Neural cell (in vitro differentiated cells): ENCODE measurements around the gene ATP13A3. TPM values are rescaled to one million over a fixed set of nuclear protein-coding genes. Genes with fewer than 3 reads are reported as not detected.

ENCODE experiments used
- H2AFZ ChIP-seq: fragments of 200-600, 300-800 bp; sonication (generic), shearing (Covaris generic); 2 replicates; pipeline ENCODE4 v1.6.0; 2014; ENCODE audit warnings: low read depth, mild to moderate bottlenecking, antibody characterized with exemption, low read length, moderate library complexity
- H3F3A ChIP-seq: fragments of 200-600 bp; shearing (Covaris generic); 2 replicates; pipeline ENCODE4 v1.6.1; 2016; ENCODE audit warnings: mild to moderate bottlenecking, moderate library complexity, mixed read lengths, antibody characterized with exemption, low read length; ENCODE audit not compliant: insufficient read depth, poor library complexity, severe bottlenecking
- H3K27ac ChIP-seq: fragments of 200-600, 300-800 bp; sonication (generic), shearing (Covaris generic); 2 replicates; pipeline ENCODE4 v1.5.1; 2014; ENCODE audit warnings: mild to moderate bottlenecking, low read length, moderate library complexity
- H3K27me3 ChIP-seq: fragments of 300-800, 200-600 bp; sonication (generic), shearing (Covaris generic); 2 replicates; pipeline ENCODE4 v1.6.0; 2014; ENCODE audit warnings: mild to moderate bottlenecking, low read depth, low read length, moderate library complexity; ENCODE audit not compliant: insufficient read depth
- H3K36me3 ChIP-seq: fragments of 300-800, 200-600 bp; sonication (generic), shearing (Covaris generic); 2 replicates; pipeline ENCODE4 v1.5.1; 2014; ENCODE audit warnings: mild to moderate bottlenecking, antibody characterized with exemption, low read length, moderate library complexity; ENCODE audit not compliant: insufficient read depth
- H3K4me2 ChIP-seq: fragments of 300-800, 200-600 bp; sonication (generic), shearing (Covaris generic); 2 replicates; pipeline ENCODE4 v1.6.0; 2014; ENCODE audit warnings: mild to moderate bottlenecking, low read length
- H3K4me3 ChIP-seq: fragments of 300-800, 200-600 bp; sonication (generic), shearing (Covaris generic); 2 replicates; pipeline ENCODE4 v1.5.1; 2014; ENCODE audit warnings: mild to moderate bottlenecking, low read length, moderate library complexity
- H3K79me2 ChIP-seq: fragments of 200-600 bp; shearing (Covaris generic); replicated peaks from 2 replicates; pipeline ENCODE4 v1.6.0; 2014; ENCODE audit warnings: mild to moderate bottlenecking, low read length, moderate library complexity; ENCODE audit not compliant: insufficient read depth
- H3K9ac ChIP-seq: fragments of 300-800, 200-600 bp; sonication (generic), shearing (Covaris generic); 2 replicates; pipeline ENCODE4 v1.6.1; 2016; ENCODE audit warnings: mild to moderate bottlenecking, low read length, mixed read lengths
- H3K9me2 ChIP-seq: fragments of 200-600 bp; shearing (Covaris generic); 2 replicates; pipeline ENCODE4 v1.6.1; 2016; ENCODE audit warnings: mild to moderate bottlenecking, low read length, mixed read lengths; ENCODE audit not compliant: insufficient read depth
- H3K9me3 ChIP-seq: fragments of 200-600, 300-800 bp; sonication (generic), shearing (Covaris generic); 2 replicates; pipeline ENCODE4 v1.6.1; 2016; ENCODE audit warnings: mild to moderate bottlenecking, mixed run types, low read length, moderate library complexity, mixed read lengths
- H4K20me1 ChIP-seq: fragments of 200-600 bp; shearing (Covaris generic); 2 replicates; pipeline ENCODE4 v1.6.1; 2016; ENCODE audit warnings: mild to moderate bottlenecking, mixed run types; ENCODE audit not compliant: insufficient read depth
- CTCF ChIP-seq: fragments of 450-650 bp; IDR thresholded peaks from 2 replicates; pipeline ENCODE4 v1.5.1; 2014; ENCODE audit warnings: antibody characterized with exemption, mild to moderate bottlenecking, moderate library complexity; ENCODE audit not compliant: poor library complexity, severe bottlenecking
- EP300 ChIP-seq: fragments of 450-650 bp; conservative IDR thresholded peaks from 2 replicates; pipeline ENCODE4 v1.6.1; 2014; ENCODE audit warnings: antibody characterized with exemption, mild to moderate bottlenecking, moderate library complexity; ENCODE audit not compliant: poor library complexity, severe bottlenecking
- EZH2 ChIP-seq: fragments of 200-600, 300-800 bp; shearing (Covaris generic), sonication (generic); IDR thresholded peaks from 2 replicates; pipeline ENCODE4 v1.6.1; 2014; ENCODE audit warnings: antibody characterized with exemption, low read length, borderline replicate concordance, mild to moderate bottlenecking; ENCODE audit not compliant: insufficient read depth, poor library complexity, severe bottlenecking
- MXI1 ChIP-seq: fragments of 450-650 bp; conservative IDR thresholded peaks from 2 replicates; pipeline ENCODE4 v1.6.1; 2014; ENCODE audit warnings: antibody characterized with exemption, mild to moderate bottlenecking; ENCODE audit not compliant: poor library complexity, severe bottlenecking
- POLR2AphosphoS5 ChIP-seq: IDR thresholded peaks from 2 replicates; pipeline ENCODE4 v1.6.1; 2012
- RAD21 ChIP-seq: fragments of 450-650 bp; conservative IDR thresholded peaks from 2 replicates; pipeline ENCODE4 v1.6.1; 2014; ENCODE audit warnings: antibody characterized with exemption, mild to moderate bottlenecking, moderate library complexity
- REST ChIP-seq: IDR thresholded peaks from 2 replicates; pipeline ENCODE4 v1.6.1; 2012; ENCODE audit warnings: borderline replicate concordance
- SMC3 ChIP-seq: fragments of 450-650 bp; conservative IDR thresholded peaks from 2 replicates; pipeline ENCODE4 v1.6.1; 2014; ENCODE audit warnings: antibody characterized with exemption, mild to moderate bottlenecking, moderate library complexity; ENCODE audit not compliant: poor library complexity
- TAF1 ChIP-seq: IDR thresholded peaks from 2 replicates; pipeline ENCODE4 v1.6.1; 2012; ENCODE audit warnings: low read depth
- polyA plus RNA-seq: library from polyadenylated mRNA; depleted of rRNA; stranded (reverse); fragments of >200 nt; gene quantifications from 2 replicates; pipeline ENCODE4 v1.2.3, GENCODE V29; 2014

ATP13A3 gene
- polyA plus RNA-seq, 1 donor from 2014 or later, result 64.7 TPM

- H3K27me3 ChIP-seq, result no peaks in the 10 kb centered on the region
- H3K9ac ChIP-seq, result no peak overlapping the region
- no peak overlapping the region for H3K27ac ChIP-seq
- TF ChIP-seq REST, result no peak
- TF ChIP-seq MXI1, result no peak
- no peaks in the 10 kb centered on the region for H3K9me2 ChIP-seq
- H3K4me3 ChIP-seq, result no peak overlapping the region
- H3F3A ChIP-seq, result no peaks in the 10 kb centered on the region
- no peak overlapping the region for H3K4me2 ChIP-seq
- no peaks in the 10 kb centered on the region for H3K9me3 ChIP-seq
- no peaks in the 10 kb centered on the region for H3K79me2 ChIP-seq
- peaks cover 6% of the 10 kb centered on the region for H3K36me3 ChIP-seq
- no peak overlapping the region for H2AFZ ChIP-seq
- H4K20me1 ChIP-seq, result no peaks in the 10 kb centered on the region
Observed at GRCh38 chr3:194418671-194419070, 68.1 kb downstream of the ATP13A3 start.

GRCh38 chr3:194407423-194407822 is 79.4 kb downstream of the ATP13A3 start:
- Histone ChIP-seq H3K27ac (no peak overlapping the region), H3K9ac (no peak overlapping the region), H2AFZ (no peak overlapping the region), H3K27me3 (no peaks in the 10 kb centered on the region), H4K20me1 (no peaks in the 10 kb centered on the region), H3K4me2 (no peak overlapping the region), H3K79me2 (no peaks in the 10 kb centered on the region), H3K9me2 (no peaks in the 10 kb centered on the region), H3K4me3 (no peak overlapping the region), H3F3A (no peaks in the 10 kb centered on the region), H3K36me3 (no peaks in the 10 kb centered on the region), H3K9me3 (no peaks in the 10 kb centered on the region)
- TF ChIP-seq EP300, result no peak
- no peak for TF ChIP-seq TAF1
- TF ChIP-seq RAD21, result no peak
- TF ChIP-seq REST, result no peak
- no peak for TF ChIP-seq MXI1

GRCh38 chr3:194405766-194406165 is 81.0 kb downstream of the ATP13A3 start:
- Histone ChIP-seq H3K36me3 (no peaks in the 10 kb centered on the region), H3K9ac (no peak overlapping the region), H4K20me1 (no peaks in the 10 kb centered on the region), H3K4me3 (no peak overlapping the region), H3K9me2 (no peaks in the 10 kb centered on the region), H3K4me2 (no peak overlapping the region), H3K27ac (no peak overlapping the region), H2AFZ (no peak overlapping the region), H3K9me3 (no peaks in the 10 kb centered on the region), H3K27me3 (no peaks in the 10 kb centered on the region), H3K79me2 (no peaks in the 10 kb centered on the region), H3F3A (no peaks in the 10 kb centered on the region)
- TF ChIP-seq EP300, result no peak
- TF ChIP-seq SMC3, result no peak
- no peak for TF ChIP-seq TAF1
- TF ChIP-seq MXI1, result no peak
- TF ChIP-seq POLR2AphosphoS5, result no peak
- TF ChIP-seq REST, result no peak
- TF ChIP-seq RAD21, result no peak
- no peak for TF ChIP-seq CTCF
- no peak for TF ChIP-seq EZH2
